H1 (cell line): ENCODE data around the gene NPNT. TPM values are rescaled to one million over a fixed set of nuclear protein-coding genes. Genes with fewer than 3 reads are reported as not detected.

Experiments
- CTCF ChIA-PET: fragments of 300-600 bp; sonication (Branson Sonifier 250); formaldehyde crosslinking; loops from one replicate; lab custom pipeline; 2021; ENCODE audit not compliant: partially characterized antibody; lab: Charles Lee
- POLR2A ChIA-PET: fragments of 300-600 bp; sonication (Branson Sonifier 250); formaldehyde crosslinking; loops from one replicate; lab custom pipeline; 2021; ENCODE audit warnings: inconsistent platforms; ENCODE audit not compliant: partially characterized antibody; lab: Charles Lee
- DNase-seq, 2 experiments: peaks; one replicate each; pipeline versions ENCODE4 v3.0.0 to v3.0.0-alpha.2; 2010 to 2022; ENCODE audit warnings: low spot score in 2 of 2, low read depth in 1 of 2, mixed read lengths in 1 of 2
- FAIRE-seq: peaks from 2 replicates; lab custom pipeline; 2011; peaks lifted over from hg19 to GRCh38; lab: Jason Lieb, UNC
- H2AFZ ChIP-seq: 2 replicates; pipeline ENCODE4 v1.8.1; 2012; ENCODE audit warnings: low read length, inconsistent platforms
- H2AK5ac ChIP-seq: 2 replicates; pipeline ENCODE4 v1.6.1; 2013; ENCODE audit warnings: low read depth, low read length
- H2BK120ac ChIP-seq: replicated peaks from 2 replicates; pipeline ENCODE3; 2013; ENCODE audit warnings: low read depth, low read length, inconsistent platforms
- H2BK12ac ChIP-seq: 2 replicates; pipeline ENCODE4 v1.6.1; 2013; ENCODE audit warnings: low read depth, low read length
- H2BK15ac ChIP-seq: 2 replicates; pipeline ENCODE4 v1.6.1; 2013; ENCODE audit warnings: low read length
- H2BK20ac ChIP-seq: 2 replicates; pipeline ENCODE4 v1.6.1; 2013; ENCODE audit warnings: low read length
- H2BK5ac ChIP-seq: 2 replicates; pipeline ENCODE4 v1.6.1; 2013; ENCODE audit warnings: low read depth, low read length
- H3K14ac ChIP-seq: 2 replicates; pipeline ENCODE4 v1.6.1; 2013; ENCODE audit warnings: inconsistent platforms; ENCODE audit not compliant: insufficient read length
- H3K18ac ChIP-seq: 2 replicates; pipeline ENCODE4 v1.6.1; 2013; ENCODE audit warnings: low read length; ENCODE audit errors: extremely low read depth
- H3K23ac ChIP-seq: 2 replicates; pipeline ENCODE4 v1.6.1; 2013; ENCODE audit warnings: inconsistent platforms; ENCODE audit not compliant: insufficient read length
- H3K23me2 ChIP-seq: 2 replicates; pipeline ENCODE4 v1.6.1; 2013; ENCODE audit warnings: low read depth, low read length
- H3K27ac ChIP-seq: 2 replicates; pipeline ENCODE4 v1.6.1; 2011; ENCODE audit warnings: low read depth, low read length, inconsistent platforms
- H3K27me3 ChIP-seq, 4 experiments: replicated peaks in 1 of 4; 1 replicate in 1 of 4; 2 replicates in 3 of 4; pipeline versions ENCODE4 v1.6.1 to v1.8.1; 2011 to 2013; ENCODE audit warnings: low read length in 3 of 4, mild to moderate bottlenecking in 3 of 4, inconsistent platforms in 2 of 4, mixed read lengths in 2 of 4, moderate library complexity in 1 of 4; ENCODE audit not compliant: control insufficient read depth in 3 of 4, insufficient read depth in 3 of 4; ENCODE audit errors: extremely low read depth in 1 of 4
- H3K36me3 ChIP-seq, 4 experiments: 2 replicates each; pipeline versions ENCODE4 v1.6.1 to v1.8.1; 2011 to 2013; ENCODE audit warnings: mild to moderate bottlenecking in 4 of 4, low read length in 3 of 4, moderate library complexity in 2 of 4, control low read depth in 1 of 4, inconsistent platforms in 1 of 4; ENCODE audit not compliant: insufficient read depth in 4 of 4, control insufficient read depth in 2 of 4
- H3K4ac ChIP-seq: replicated peaks from 2 replicates; pipeline ENCODE3; 2013; ENCODE audit warnings: low read length, low read depth, mixed read lengths, inconsistent platforms; ENCODE audit not compliant: insufficient read length
- H3K4me1 ChIP-seq, 4 experiments: replicated peaks in 1 of 4; 1 replicate in 1 of 4; 2 replicates in 3 of 4; pipeline versions ENCODE4 v1.6.1 to v1.8.1; 2011 to 2013; ENCODE audit warnings: low read length in 3 of 4, inconsistent platforms in 2 of 4, mixed read lengths in 1 of 4; ENCODE audit not compliant: insufficient read depth in 4 of 4, control insufficient read depth in 3 of 4
- H3K4me2 ChIP-seq, 2 experiments: 2 replicates each; pipeline versions ENCODE4 v1.6.1 to v1.8.1; 2011 to 2013; ENCODE audit warnings: low read depth in 2 of 2, low read length in 2 of 2, control low read depth in 1 of 2, inconsistent platforms in 1 of 2, mild to moderate bottlenecking in 1 of 2; ENCODE audit not compliant: insufficient read depth in 1 of 2
- H3K4me3 ChIP-seq, 4 experiments: fragments of 200-600, 300-600 bp in 1 of 4; sonication (generic), shearing (Covaris generic), sonication (Bioruptor Twin) in 1 of 4; 2 replicates each; pipeline versions ENCODE4 v1.5.1 to v1.8.1; 2011 to 2016; ENCODE audit warnings: low read length in 4 of 4, low read depth in 3 of 4, control low read depth in 2 of 4, inconsistent platforms in 2 of 4, mild to moderate bottlenecking in 2 of 4, mixed read lengths in 1 of 4, moderate library complexity in 1 of 4; ENCODE audit not compliant: insufficient read depth in 2 of 4; ENCODE audit errors: extremely low read depth in 1 of 4
- H3K56ac ChIP-seq: replicated peaks from 2 replicates; pipeline ENCODE3; 2013; ENCODE audit warnings: low read depth, mild to moderate bottlenecking, mixed read lengths, low read length, inconsistent platforms; ENCODE audit not compliant: insufficient read length
- H3K79me1 ChIP-seq: 2 replicates; pipeline ENCODE4 v1.6.1; 2013; ENCODE audit warnings: low read depth, low read length, control low read depth
- H3K79me2 ChIP-seq, 2 experiments: 2 replicates each; pipeline versions ENCODE4 v1.6.1 to v1.8.1; 2012 to 2013; ENCODE audit warnings: low read length in 2 of 2, mild to moderate bottlenecking in 2 of 2, inconsistent platforms in 1 of 2; ENCODE audit not compliant: insufficient read depth in 2 of 2, control insufficient read depth in 1 of 2
- H3K9ac ChIP-seq, 4 experiments: replicated peaks in 1 of 4; 1 replicate in 1 of 4; 2 replicates in 3 of 4; pipeline versions ENCODE4 v1.6.1 to v1.8.1; 2011 to 2013; ENCODE audit warnings: low read depth in 3 of 4, low read length in 3 of 4, control low read depth in 2 of 4, mild to moderate bottlenecking in 2 of 4, moderate library complexity in 2 of 4, inconsistent platforms in 1 of 4; ENCODE audit errors: extremely low read depth in 1 of 4
- H3K9me3 ChIP-seq, 2 experiments: 2 replicates each; pipeline versions ENCODE4 v1.6.1 to v1.8.1; 2012 to 2013; ENCODE audit warnings: mild to moderate bottlenecking in 2 of 2, moderate library complexity in 2 of 2, control low read depth in 1 of 2, inconsistent platforms in 1 of 2, low read depth in 1 of 2, low read length in 1 of 2, mixed read lengths in 1 of 2; ENCODE audit not compliant: insufficient read depth in 2 of 2
- H4K20me1 ChIP-seq, 2 experiments: replicated peaks in 1 of 2; 2 replicates each; pipeline versions ENCODE3 to v1.8.1; 2011 to 2013; ENCODE audit warnings: inconsistent platforms in 2 of 2, low read length in 2 of 2, mild to moderate bottlenecking in 1 of 2; ENCODE audit not compliant: insufficient read depth in 2 of 2, control insufficient read depth in 1 of 2
- H4K5ac ChIP-seq: 2 replicates; pipeline ENCODE4 v1.6.1; 2013; ENCODE audit warnings: low read length, low read depth, mixed read lengths, inconsistent platforms; ENCODE audit not compliant: insufficient read length
- H4K8ac ChIP-seq: 2 replicates; pipeline ENCODE4 v1.8.0; 2013; ENCODE audit warnings: mild to moderate bottlenecking, moderate library complexity, low read length, inconsistent platforms; ENCODE audit not compliant: insufficient read depth; ENCODE audit errors: extremely low read depth
- H4K91ac ChIP-seq: replicated peaks from 2 replicates; pipeline ENCODE3; 2013; ENCODE audit warnings: low read length, mixed read lengths, inconsistent platforms; ENCODE audit not compliant: insufficient read length
- ASH2L ChIP-seq: fragments of 200-600, 300-600 bp; sonication (generic); IDR thresholded peaks from one replicate; pipeline ENCODE4 v1.7.1; 2017; ENCODE audit warnings: low read length
- BACH1 ChIP-seq: IDR thresholded peaks from 2 replicates; pipeline ENCODE4 v1.6.1; 2012; ENCODE audit warnings: low read length, improper control_type of control experiment
- BRCA1 ChIP-seq: IDR thresholded peaks from 2 replicates; pipeline ENCODE4 v1.6.1; 2012; ENCODE audit warnings: low read depth, low read length, improper control_type of control experiment
- CEBPB ChIP-seq: IDR thresholded peaks from 2 replicates; pipeline ENCODE4 v1.6.1; 2012; ENCODE audit warnings: low read depth, low read length
- CTCF ChIP-seq, 3 experiments: IDR thresholded peaks; 1 replicate in 2 of 3; 2 replicates in 1 of 3; pipeline versions ENCODE4 v1.5.1 to v1.6.1; 2011; ENCODE audit warnings: low read length in 3 of 3, mild to moderate bottlenecking in 3 of 3, inconsistent platforms in 2 of 3, low read depth in 1 of 3, moderate library complexity in 1 of 3; ENCODE audit not compliant: insufficient read depth in 1 of 3; ENCODE audit errors: control extremely low read depth in 1 of 3
- KDM4A ChIP-seq: IDR thresholded peaks from one replicate; pipeline ENCODE4 v1.7.1; 2012; ENCODE audit warnings: low read depth, mild to moderate bottlenecking, moderate library complexity, low read length, inconsistent platforms; ENCODE audit not compliant: severe bottlenecking
- NANOG ChIP-seq: IDR thresholded peaks from 2 replicates; pipeline ENCODE4 v1.6.1; 2011; ENCODE audit warnings: low read length, low read depth, mild to moderate bottlenecking, inconsistent platforms; ENCODE audit not compliant: insufficient read depth, poor library complexity, severe bottlenecking
- NRF1 ChIP-seq: IDR thresholded peaks from 2 replicates; pipeline ENCODE4 v1.6.1; 2011; ENCODE audit warnings: mild to moderate bottlenecking, low read depth, low read length, improper control_type of control experiment
- PHF8 ChIP-seq: fragments of 200-600 bp; sonication (generic); conservative IDR thresholded peaks from 2 replicates; pipeline ENCODE4 v1.7.1; 2012; ENCODE audit warnings: low read depth, mild to moderate bottlenecking, inconsistent platforms, low read length, moderate library complexity
- POU5F1 ChIP-seq: IDR thresholded peaks from 2 replicates; pipeline ENCODE4 v1.6.1; 2011; ENCODE audit warnings: low read depth, mild to moderate bottlenecking, low read length, moderate library complexity
- SIX5 ChIP-seq: IDR thresholded peaks from 2 replicates; pipeline ENCODE4 v1.6.1; 2011; ENCODE audit warnings: mild to moderate bottlenecking, low read depth, low read length
- SUZ12 ChIP-seq: fragments of 200-600 bp; sonication (generic); IDR thresholded peaks from 2 replicates; pipeline ENCODE4 v1.6.1; 2012; ENCODE audit warnings: mild to moderate bottlenecking, inconsistent platforms, low read length, moderate library complexity, mixed read lengths
- TAF1 ChIP-seq: IDR thresholded peaks from 2 replicates; pipeline ENCODE4 v1.6.1; 2011; ENCODE audit warnings: mild to moderate bottlenecking, low read depth, low read length
- WGBS, 2 experiments: shearing (Covaris generic) in 1 of 2; methylation state at CpG; one replicate each; pipeline versions ENCODE4 v1.1.6 to v1.1.7; 2013 to 2015; ENCODE audit warnings: low lambda C conversion rate in 2 of 2, mixed read lengths in 2 of 2, inconsistent platforms in 1 of 2, low coverage in 1 of 2, missing lambda C conversion rate in 1 of 2; ENCODE audit not compliant: insufficient replicate concordance in 2 of 2, insufficient coverage in 1 of 2, insufficient read length in 1 of 2; ENCODE audit errors: extremely low coverage in 1 of 2, missing lambda C conversion rate in 1 of 2; 5-methylcytosine and 5-hydroxymethylcytosine counted together
- polyA plus RNA-seq, 7 experiments: library from polyadenylated mRNA; depleted of rRNA in 3 of 7; stranded (reverse) in 5 of 7; unstranded in 2 of 7; fragments of >200 nt in 5 of 7; fragments of 200-250 nt in 2 of 7; gene quantifications; 1 replicate in 5 of 7; 2 replicates in 1 of 7; 4 replicates in 1 of 7; pipeline versions ENCODE4 v1.2.1 to v1.2.3, GENCODE V29; 2011 to 2013; ENCODE audit warnings: missing spikeins in 2 of 7, mixed read lengths in 2 of 7
- total RNA-seq: library from RNA; stranded (reverse); fragmentation: NEBNext Ultra II Directional; extraction: Animal tissue kit (Norgen Biotek cat#: 25700); gene quantifications from 2 replicates; pipeline ENCODE4 v1.2.1, GENCODE V29; 2021

Gene NPNT
- total and polyA plus RNA-seq, 2 of the 8 experiments (the other 6 are each of a cell fraction or from before 2014, with no cell fraction given) = 0.24 to 0.97 TPM

- H2BK5ac ChIP-seq = no peak overlapping the region
- H3K56ac ChIP-seq = no peak overlapping the region
- no peak overlapping the region for H2BK12ac ChIP-seq
- no peak overlapping the region for H3K4me2 ChIP-seq
- H4K8ac ChIP-seq = no peak overlapping the region
- no peaks in the 10 kb centered on the region for H3K4me1 ChIP-seq
- no peak overlapping the region for H2BK20ac ChIP-seq
- DNase-seq (no peak), FAIRE-seq (no peak)
- no peak overlapping the region for H3K14ac ChIP-seq
- no peak overlapping the region; the same call in 1 of the 2 replicates for H2AFZ ChIP-seq
- H3K18ac ChIP-seq = no peak overlapping the region
- H3K23me2 ChIP-seq = no peaks in the 10 kb centered on the region
- H3K9me3 ChIP-seq = peaks cover 0 to 2% of the 10 kb centered on the region in 2 experiments; a peak in 1 of 4 replicates
- no peak overlapping the region for H2AK5ac ChIP-seq
- H3K9ac ChIP-seq = no peak overlapping the region
- no peak overlapping the region for H3K4me3 ChIP-seq
- no peak overlapping the region for H2BK120ac ChIP-seq
- 92% methylated on average over 2 of the region's 3 CpGs; no CpG with 5 or more reads in 1 of the 2 experiments for WGBS, 2 experiments
- H3K79me2 ChIP-seq = no peaks in the 10 kb centered on the region
- H4K20me1 ChIP-seq = no peaks in the 10 kb centered on the region
- no peak overlapping the region for H4K5ac ChIP-seq
- no peaks in the 10 kb centered on the region for H3K79me1 ChIP-seq
- H2BK15ac ChIP-seq = no peak overlapping the region
- POLR2A ChIA-PET = no interaction called here
- H3K23ac ChIP-seq = no peak overlapping the region
- no peaks in the 10 kb centered on the region for H3K36me3 ChIP-seq
- no peak overlapping the region for H4K91ac ChIP-seq
- H3K27me3 ChIP-seq = no peaks in the 10 kb centered on the region
- H3K4ac ChIP-seq = no peak overlapping the region
- CTCF ChIA-PET = interaction anchor here (1.2 kb wide), 1 partner anchor 12 kb away, joined by 3 read pairs; no protein-coding TSS in a partner anchor
- H3K27ac ChIP-seq = no peak overlapping the region
- no peak for TF ChIP-seq SIX5
- no peak for TF ChIP-seq KDM4A
- no peak for TF ChIP-seq SUZ12
- no peak for TF ChIP-seq POU5F1
- no peak for TF ChIP-seq NANOG
- no peak for TF ChIP-seq ASH2L
- no peak for TF ChIP-seq CTCF (IDR thresholded peaks at IDR 0.05; ENCODE audit: control extremely low read depth in 1 of 3, insufficient read depth in 1 of 3, low read depth in 1 of 3, low read length in 3 of 3)
- no peak for TF ChIP-seq NRF1
- no peak for TF ChIP-seq PHF8
- no peak for TF ChIP-seq CEBPB
- TF ChIP-seq BACH1 = no peak
- no peak for TF ChIP-seq BRCA1
- no peak for TF ChIP-seq TAF1
Measured at GRCh38 chr4:105979506-105979905, 84.2 kb downstream of the NPNT start.
